Vagina (tissue), 2 donors: ENCODE measurements around the gene WFDC6.

ENCODE experiments used
- CTCF ChIP-seq, 3 experiments: fragments of 450-650 bp in 2 of 3; fragments of 200-600 bp in 1 of 3; sonication (generic) in 1 of 3; IDR thresholded peaks; one replicate each; pipeline ENCODE4 v1.5.1; 2017 to 2019; ENCODE audit warnings: antibody characterized with exemption in 3 of 3, mild to moderate bottlenecking in 2 of 3, moderate library complexity in 2 of 3
- POLR2A ChIP-seq, 2 donors: fragments of 450-650 bp; IDR thresholded peaks; one replicate each; pipeline ENCODE4 v1.6.1; 2017; ENCODE audit warnings: antibody characterized with exemption in 2 of 2, mild to moderate bottlenecking in 2 of 2, moderate library complexity in 2 of 2
- POLR2AphosphoS5 ChIP-seq, 2 donors: sonication (generic); formaldehyde crosslinking; IDR thresholded peaks; one replicate each; pipeline ENCODE4 v1.9.0; 2017; ENCODE audit warnings: antibody characterized with exemption in 2 of 2, mild to moderate bottlenecking in 2 of 2, low read depth in 1 of 2; ENCODE audit not compliant: insufficient read depth in 1 of 2

GRCh38 chr20:45564760-45565276 is 25.5 kb upstream of the WFDC6 start:
- no peak for TF ChIP-seq POLR2A (IDR thresholded peaks at IDR 0.05)
- TF ChIP-seq CTCF (IDR thresholded peaks at IDR 0.05) = no peak
- no peak for TF ChIP-seq POLR2AphosphoS5 (IDR thresholded peaks at IDR 0.05; ENCODE audit: insufficient read depth in 1 of 2, low read depth in 1 of 2)
